Measurements from ENCODE around the gene PCDHA1. TPM values are rescaled to one million over a fixed set of nuclear protein-coding genes. Genes with fewer than 3 reads are reported as not detected.
A peak's percentile ranks its signal among the peaks of the same experiment; 100 is the strongest.

PCDHA1 gene
- polyA plus RNA-seq, 1 donor (not counting 4 experiments of a cell fraction or from before 2014, with no cell fraction given): 0.03 TPM

DNA sequence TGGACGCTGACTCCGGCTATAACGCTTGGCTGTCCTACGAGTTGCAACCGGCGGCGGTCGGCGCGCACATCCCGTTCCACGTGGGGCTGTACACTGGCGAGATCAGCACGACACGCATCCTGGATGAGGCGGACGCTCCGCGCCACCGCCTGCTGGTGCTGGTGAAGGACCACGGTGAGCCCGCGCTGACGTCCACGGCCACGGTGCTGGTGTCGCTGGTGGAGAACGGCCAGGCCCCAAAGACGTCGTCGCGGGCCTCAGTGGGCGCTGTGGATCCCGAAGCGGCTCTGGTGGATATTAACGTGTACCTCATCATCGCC is 91.3 kb downstream of the PCDHA1 start:
- Histone ChIP-seq H3K79me2 (ENCODE audit: control insufficient read depth, insufficient read depth, low read length) (no peaks in the 10 kb centered on the region), H3K4me3 (ENCODE audit: control insufficient read depth in 2 of 3, extremely low read depth in 1 of 3, insufficient read depth in 2 of 3, low read depth in 1 of 3, low read length in 3 of 3) (no peak overlapping the region), H3K4me1 (ENCODE audit: control insufficient read depth, extremely low read depth, insufficient read depth, low read length) (no peaks in the 10 kb centered on the region), H3K4me2 (ENCODE audit: control insufficient read depth, extremely low read depth, insufficient read depth, low read depth, low read length) (no peak overlapping the region), H4K20me1 (ENCODE audit: control insufficient read depth, extremely low read depth, insufficient read depth, low read length) (no peaks in the 10 kb centered on the region), H3K27me3 (ENCODE audit: control insufficient read depth, extremely low read depth, insufficient read depth, low read length) (no peaks in the 10 kb centered on the region), H2AFZ (ENCODE audit: control insufficient read depth, low read length) (no peak overlapping the region), H3K36me3 (ENCODE audit: control insufficient read depth in 2 of 2, extremely low read depth in 1 of 2, insufficient read depth in 2 of 2, low read length in 2 of 2) (no peaks in the 10 kb centered on the region), H3K9me1 (ENCODE audit: control insufficient read depth, extremely low read depth, insufficient read depth, low read length) (no peaks in the 10 kb centered on the region), H3K27ac (ENCODE audit: control insufficient read depth, insufficient read depth, low read length) (no peak overlapping the region), H3K9me3 (ENCODE audit: control insufficient read depth, low read depth, low read length) (peaks cover 11% of the 10 kb centered on the region), H3K9ac (ENCODE audit: control insufficient read depth, extremely low read depth, insufficient read depth, low read length) (no peak overlapping the region)
- dilution Hi-C loops (cut with MboI; ENCODE audit: extremely low pct_ligation_motif_present, low sequenced_read_pairs): no loop called here
- FAIRE-seq (no peak), DNase-seq (ENCODE audit: low read depth, low spot score) (no peak)
- no peak for TF ChIP-seq EZH2 (IDR thresholded peaks at IDR 0.05; ENCODE audit: low read length)

DNA sequence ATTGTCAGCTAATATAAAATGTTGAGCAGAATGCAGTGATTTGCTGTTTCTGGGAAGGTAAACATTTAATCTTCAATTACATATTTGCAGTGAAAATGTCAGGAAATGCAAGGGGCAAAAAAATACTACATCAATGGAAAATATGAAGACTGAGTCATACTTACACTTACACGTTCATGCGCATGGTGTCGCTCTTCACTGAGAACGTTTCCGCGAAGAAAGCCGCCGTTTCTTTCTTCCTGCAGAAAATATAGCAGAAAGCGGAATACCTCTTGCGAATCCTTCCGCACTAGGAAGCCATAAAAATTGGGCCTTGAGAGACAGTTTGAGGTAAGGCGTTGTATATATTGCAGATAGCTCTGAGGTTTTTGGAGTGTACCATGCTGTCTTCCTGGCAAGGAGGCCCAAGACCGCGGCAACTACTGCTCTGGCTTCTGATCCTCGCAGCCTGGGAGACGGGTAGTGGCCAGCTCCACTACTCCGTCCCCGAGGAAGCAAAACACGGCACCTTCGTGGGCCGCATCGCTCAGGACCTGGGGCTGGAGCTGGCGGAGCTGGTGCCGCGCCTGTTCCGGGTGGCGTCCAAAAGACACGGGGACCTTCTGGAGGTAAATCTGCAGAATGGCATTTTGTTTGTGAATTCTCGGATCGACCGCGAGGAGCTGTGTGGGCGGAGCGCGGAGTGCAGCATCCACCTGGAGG is 96.1 kb downstream of the PCDHA1 start, which contains the start of gene PCDHA13:
Gene PCDHA13 (plus strand): TSS at position 236 of the 702 bp plus-strand sequence. CDS start 145 bp downstream, at position 381.
- H3K36me3 ChIP-seq (ENCODE audit: control insufficient read depth in 2 of 2, extremely low read depth in 1 of 2, insufficient read depth in 2 of 2, low read length in 2 of 2): no peaks in the 10 kb centered on the region
- no peaks in the 10 kb centered on the region for H4K20me1 ChIP-seq (ENCODE audit: control insufficient read depth, extremely low read depth, insufficient read depth, low read length)
- no peak for TF ChIP-seq EZH2 (IDR thresholded peaks at IDR 0.05; ENCODE audit: low read length)
- TF ChIP-seq, protein P1, sequence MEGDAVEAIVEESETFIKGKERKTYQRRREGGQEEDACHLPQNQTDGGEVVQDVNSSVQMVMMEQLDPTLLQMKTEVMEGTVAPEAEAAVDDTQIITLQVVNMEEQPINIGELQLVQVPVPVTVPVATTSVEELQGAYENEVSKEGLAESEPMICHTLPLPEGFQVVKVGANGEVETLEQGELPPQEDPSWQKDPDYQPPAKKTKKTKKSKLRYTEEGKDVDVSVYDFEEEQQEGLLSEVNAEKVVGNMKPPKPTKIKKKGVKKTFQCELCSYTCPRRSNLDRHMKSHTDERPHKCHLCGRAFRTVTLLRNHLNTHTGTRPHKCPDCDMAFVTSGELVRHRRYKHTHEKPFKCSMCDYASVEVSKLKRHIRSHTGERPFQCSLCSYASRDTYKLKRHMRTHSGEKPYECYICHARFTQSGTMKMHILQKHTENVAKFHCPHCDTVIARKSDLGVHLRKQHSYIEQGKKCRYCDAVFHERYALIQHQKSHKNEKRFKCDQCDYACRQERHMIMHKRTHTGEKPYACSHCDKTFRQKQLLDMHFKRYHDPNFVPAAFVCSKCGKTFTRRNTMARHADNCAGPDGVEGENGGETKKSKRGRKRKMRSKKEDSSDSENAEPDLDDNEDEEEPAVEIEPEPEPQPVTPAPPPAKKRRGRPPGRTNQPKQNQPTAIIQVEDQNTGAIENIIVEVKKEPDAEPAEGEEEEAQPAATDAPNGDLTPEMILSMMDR (optimal IDR thresholded peaks at IDR 0.05 in 1 of 3, IDR thresholded peaks at IDR 0.05 in 1 of 3, conservative IDR thresholded peaks at IDR 0.05 in 1 of 3; ENCODE audit: extremely low read depth in 1 of 3, insufficient read depth in 2 of 3, low read length in 3 of 3): peak; percentile 22 to 37 (median 26)
- H3K27me3 ChIP-seq (ENCODE audit: control insufficient read depth, extremely low read depth, insufficient read depth, low read length): no peaks in the 10 kb centered on the region
- no peak within 1 kb of the TSS for H3K4me2 ChIP-seq (ENCODE audit: control insufficient read depth, extremely low read depth, insufficient read depth, low read depth, low read length)
- H3K9ac ChIP-seq (ENCODE audit: control insufficient read depth, extremely low read depth, insufficient read depth, low read length): no peak within 1 kb of the TSS
- no peak for FAIRE-seq
- H3K4me3 ChIP-seq (ENCODE audit: control insufficient read depth in 2 of 3, extremely low read depth in 1 of 3, insufficient read depth in 2 of 3, low read depth in 1 of 3, low read length in 3 of 3): no peak within 1 kb of the TSS
- H3K4me1 ChIP-seq (ENCODE audit: control insufficient read depth, extremely low read depth, insufficient read depth, low read length): no peaks in the 10 kb centered on the region
- dilution Hi-C loops (cut with MboI; ENCODE audit: extremely low pct_ligation_motif_present, low sequenced_read_pairs): no loop called here
- peaks cover 17% of the 10 kb centered on the region for H3K9me3 ChIP-seq (ENCODE audit: control insufficient read depth, low read depth, low read length)
- no peak within 1 kb of the TSS for H3K27ac ChIP-seq (ENCODE audit: control insufficient read depth, insufficient read depth, low read length)
- H3K9me1 ChIP-seq (ENCODE audit: control insufficient read depth, extremely low read depth, insufficient read depth, low read length): no peaks in the 10 kb centered on the region
- H3K79me2 ChIP-seq (ENCODE audit: control insufficient read depth, insufficient read depth, low read length): no peaks in the 10 kb centered on the region
- no peak within 1 kb of the TSS for H2AFZ ChIP-seq (ENCODE audit: control insufficient read depth, low read length)
- DNase-seq (ENCODE audit: low read depth, low spot score): no peak

DNA sequence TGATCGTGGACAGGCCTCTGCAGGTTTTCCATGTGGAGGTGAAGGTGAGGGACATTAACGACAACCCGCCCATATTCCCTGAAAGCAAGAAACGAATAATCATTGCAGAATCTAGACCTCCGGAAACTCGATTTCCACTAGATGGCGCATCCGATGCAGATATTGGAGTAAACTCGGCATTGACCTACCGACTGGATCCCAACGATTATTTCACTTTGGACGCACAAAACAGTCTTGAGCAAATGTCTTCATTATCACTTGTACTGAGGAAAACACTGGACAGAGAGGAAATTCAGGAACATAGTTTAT is 96.6 kb downstream of the PCDHA1 start:
- no peak for FAIRE-seq
- dilution Hi-C loops (cut with MboI; ENCODE audit: extremely low pct_ligation_motif_present, low sequenced_read_pairs): no loop called here

More for the DNA sequence above, 96.6 kb downstream of the PCDHA1 start:
- Histone ChIP-seq H3K9me3 (ENCODE audit: control insufficient read depth, low read depth, low read length) (peaks cover 13% of the 10 kb centered on the region), H3K4me2 (ENCODE audit: control insufficient read depth, extremely low read depth, insufficient read depth, low read depth, low read length) (no peak overlapping the region), H3K4me3 (ENCODE audit: control insufficient read depth in 2 of 3, extremely low read depth in 1 of 3, insufficient read depth in 2 of 3, low read depth in 1 of 3, low read length in 3 of 3) (no peak overlapping the region), H3K4me1 (ENCODE audit: control insufficient read depth, extremely low read depth, insufficient read depth, low read length) (no peaks in the 10 kb centered on the region), H4K20me1 (ENCODE audit: control insufficient read depth, extremely low read depth, insufficient read depth, low read length) (no peaks in the 10 kb centered on the region), H3K27ac (ENCODE audit: control insufficient read depth, insufficient read depth, low read length) (no peak overlapping the region), H3K27me3 (ENCODE audit: control insufficient read depth, extremely low read depth, insufficient read depth, low read length) (no peaks in the 10 kb centered on the region), H3K9ac (ENCODE audit: control insufficient read depth, extremely low read depth, insufficient read depth, low read length) (no peak overlapping the region), H2AFZ (ENCODE audit: control insufficient read depth, low read length) (no peak overlapping the region), H3K9me1 (ENCODE audit: control insufficient read depth, extremely low read depth, insufficient read depth, low read length) (no peaks in the 10 kb centered on the region), H3K79me2 (ENCODE audit: control insufficient read depth, insufficient read depth, low read length) (no peaks in the 10 kb centered on the region), H3K36me3 (ENCODE audit: control insufficient read depth in 2 of 2, extremely low read depth in 1 of 2, insufficient read depth in 2 of 2, low read length in 2 of 2) (no peaks in the 10 kb centered on the region)
- TF ChIP-seq, protein P1 (optimal IDR thresholded peaks at IDR 0.05 in 1 of 3, IDR thresholded peaks at IDR 0.05 in 1 of 3, conservative IDR thresholded peaks at IDR 0.05 in 1 of 3; ENCODE audit: extremely low read depth in 1 of 3, insufficient read depth in 2 of 3, low read length in 3 of 3): peak in 1 of 3 experiments; percentile 18
- no peak for TF ChIP-seq EZH2 (IDR thresholded peaks at IDR 0.05; ENCODE audit: low read length)
- no peak for DNase-seq (ENCODE audit: low read depth, low spot score)
